Karpas-422 (cell line): ENCODE results near the gene CRISP1. TPM values are rescaled to one million over a fixed set of nuclear protein-coding genes. Genes with fewer than 3 reads are reported as not detected.
A peak's percentile ranks its signal among the peaks of the same experiment; 100 is the strongest.
"Not testable (repeated sequence)": the region's sequence is repeated elsewhere in the genome, so short reads cannot be mapped to it uniquely, and the experiment has no call there.

Experiments
- DNase-seq: peaks from one replicate; pipeline ENCODE4 v3.0.0-alpha.2; 2015
- H2AFZ ChIP-seq: fragments of 200-600 bp; sonication (generic); 2 replicates; pipeline ENCODE4 v1.6.1; 2014; ENCODE audit warnings: antibody characterized with exemption, low read length, mixed read lengths
- H3K27ac ChIP-seq: fragments of 200-600 bp; sonication (generic); 2 replicates; pipeline ENCODE4 v1.5.1; 2014; ENCODE audit warnings: mild to moderate bottlenecking, low read length, moderate library complexity
- H3K27me3 ChIP-seq: fragments of 200-600 bp; sonication (generic); 2 replicates; pipeline ENCODE4 v1.6.1; 2014; ENCODE audit warnings: low read length, mixed read lengths
- H3K36me3 ChIP-seq: fragments of 200-600 bp; sonication (generic); 2 replicates; pipeline ENCODE4 v1.6.1; 2014; ENCODE audit warnings: low read length, mixed read lengths; ENCODE audit not compliant: insufficient read depth
- H3K4me1 ChIP-seq: fragments of 200-600 bp; sonication (generic); 2 replicates; pipeline ENCODE4 v1.6.1; 2014; ENCODE audit warnings: mild to moderate bottlenecking, low read length, mixed read lengths
- H3K4me2 ChIP-seq: fragments of 200-600 bp; sonication (generic); 2 replicates; pipeline ENCODE4 v1.6.1; 2014; ENCODE audit warnings: low read length, low read depth, mild to moderate bottlenecking; ENCODE audit not compliant: poor library complexity, severe bottlenecking
- H3K4me3 ChIP-seq: fragments of 200-600 bp; sonication (generic); 2 replicates; pipeline ENCODE4 v1.5.1; 2014; ENCODE audit warnings: mild to moderate bottlenecking, antibody characterized with exemption, low read length, mixed read lengths
- H3K79me2 ChIP-seq: fragments of 200-600 bp; sonication (generic); 2 replicates; pipeline ENCODE4 v1.6.1; 2014; ENCODE audit warnings: mild to moderate bottlenecking, low read length, mixed read lengths
- H3K9ac ChIP-seq: fragments of 200-600 bp; sonication (generic); 2 replicates; pipeline ENCODE4 v1.6.0; 2014; ENCODE audit warnings: low read length
- H3K9me2 ChIP-seq: fragments of 200-600 bp; sonication (generic), shearing (Covaris generic); replicated peaks from 2 replicates; pipeline ENCODE4 v1.6.0; 2014; ENCODE audit warnings: mild to moderate bottlenecking, low read length, moderate library complexity; ENCODE audit not compliant: insufficient read depth
- H3K9me3 ChIP-seq: fragments of 300-700, 200-600 bp; sonication (generic); 2 replicates; pipeline ENCODE4 v1.6.1; 2014; ENCODE audit warnings: low read length, mixed read lengths
- H4K20me1 ChIP-seq: fragments of 200-600 bp; sonication (generic); 2 replicates; pipeline ENCODE4 v1.6.1; 2014; ENCODE audit warnings: mild to moderate bottlenecking, antibody characterized with exemption, low read length, low read depth; ENCODE audit not compliant: insufficient read depth
- total RNA-seq: library from RNA; depleted of rRNA; stranded (reverse); fragments of >200 nt; shearing (Covaris generic); gene quantifications from 2 replicates; pipeline ENCODE4 v1.2.3, GENCODE V29; 2014; ENCODE audit warnings: low replicate concordance; rRNA removed

The CRISP1 gene
- total RNA-seq, 1 experiment from 2014 or later, result not detected

- H4K20me1 ChIP-seq, H2AFZ ChIP-seq, H3K4me3 ChIP-seq, H3K9ac ChIP-seq, H3K4me1 ChIP-seq, H3K36me3 ChIP-seq, H3K9me3 ChIP-seq, H3K27me3 ChIP-seq, DNase-seq, H3K9me2 ChIP-seq, H3K79me2 ChIP-seq, H3K4me2 ChIP-seq, H3K27ac ChIP-seq: not testable (repeated sequence)
These were observed 69.4 kb downstream of the CRISP1 start for GRCh38 chr6:49796842-49797455.

GRCh38 chr6:49790341-49790740 lies 76.0 kb downstream of the CRISP1 start:
- Histone ChIP-seq H3K4me1 (no peaks in the 10 kb centered on the region), H2AFZ (no peak overlapping the region), H3K4me2 (no peak overlapping the region), H3K9ac (no peak overlapping the region), H4K20me1 (no peaks in the 10 kb centered on the region), H3K27ac (no peak overlapping the region), H3K9me2 (no peaks in the 10 kb centered on the region), H3K9me3 (no peaks in the 10 kb centered on the region), H3K79me2 (no peaks in the 10 kb centered on the region), H3K36me3 (no peaks in the 10 kb centered on the region), H3K27me3 (no peaks in the 10 kb centered on the region), H3K4me3 (no peak overlapping the region)
- DNase-seq, result no peak

GRCh38 chr6:49787176-49787575 lies 79.2 kb downstream of the CRISP1 start, which contains the start of gene PGK2:
Gene PGK2 (minus strand): TSS chr6:49787285. CDS start chr6:49787187, 98 bp downstream.
- DNase-seq, result peak; percentile 46
- Histone ChIP-seq H2AFZ (no peak within 1 kb of the TSS), H3K9ac (no peak within 1 kb of the TSS)

GRCh38 chr6:49784272-49784671 lies 82.1 kb downstream of the CRISP1 start:
- Histone ChIP-seq H3K4me2 (no peak overlapping the region), H3K27ac (no peak overlapping the region), H4K20me1 (no peaks in the 10 kb centered on the region), H3K4me1 (no peaks in the 10 kb centered on the region), H3K27me3 (no peaks in the 10 kb centered on the region), H3K36me3 (no peaks in the 10 kb centered on the region), H3K9ac (no peak overlapping the region), H3K9me3 (no peaks in the 10 kb centered on the region), H2AFZ (no peak overlapping the region), H3K9me2 (no peaks in the 10 kb centered on the region; the same call in 1 of the 2 replicates), H3K79me2 (no peaks in the 10 kb centered on the region), H3K4me3 (no peak overlapping the region)
- no peak for DNase-seq

More at GRCh38 chr6:49787176-49787575, 79.2 kb downstream of the CRISP1 start, which contains the start of gene PGK2:
- Histone ChIP-seq H3K79me2 (no peaks in the 10 kb centered on the region), H3K9me2 (no peaks in the 10 kb centered on the region; the same call in 1 of the 2 replicates), H3K4me1 (no peaks in the 10 kb centered on the region), H3K27me3 (no peaks in the 10 kb centered on the region), H3K4me2 (no peak within 1 kb of the TSS), H3K36me3 (no peaks in the 10 kb centered on the region), H4K20me1 (no peaks in the 10 kb centered on the region), H3K27ac (no peak within 1 kb of the TSS), H3K9me3 (no peaks in the 10 kb centered on the region), H3K4me3 (no peak within 1 kb of the TSS)

Other genes starting within 250 kb of the CRISP1 start
- gene RHAG, start 229.7 kb downstream of the CRISP1 start, total RNA-seq, result not detected in 2 replicates
- not detected in 2 replicates for gene CRISP2, start 153.0 kb downstream of the CRISP1 start, total RNA-seq
- not detected in 2 replicates for gene CRISP3, start 122.1 kb downstream of the CRISP1 start, total RNA-seq
- not detected in 2 replicates for gene PGK2, start 79.2 kb downstream of the CRISP1 start, total RNA-seq
- gene DEFB114, start 97.6 kb upstream of the CRISP1 start, total RNA-seq, result not detected in 2 replicates
- gene DEFB113, start 103.1 kb upstream of the CRISP1 start, total RNA-seq, result not detected in 2 replicates
- gene DEFB110, start 155.5 kb upstream of the CRISP1 start, total RNA-seq, result not detected in 2 replicates
- gene DEFB112, start 183.4 kb upstream of the CRISP1 start, total RNA-seq, result not detected in 2 replicates